Activated CD4-positive, CD25-positive, alpha-beta regulatory T cell (primary cell): ENCODE results near the gene TMEM132A.
"Not testable (repeated sequence)": the region's sequence is repeated elsewhere in the genome, so short reads cannot be mapped to it uniquely, and the experiment has no call there.

Experiments
- DNase-seq, 4 experiments: peaks; one replicate each; lab custom pipeline; 2025; lab: John Stamatoyannopoulos, UW

Gene TMEM132A

DNA sequence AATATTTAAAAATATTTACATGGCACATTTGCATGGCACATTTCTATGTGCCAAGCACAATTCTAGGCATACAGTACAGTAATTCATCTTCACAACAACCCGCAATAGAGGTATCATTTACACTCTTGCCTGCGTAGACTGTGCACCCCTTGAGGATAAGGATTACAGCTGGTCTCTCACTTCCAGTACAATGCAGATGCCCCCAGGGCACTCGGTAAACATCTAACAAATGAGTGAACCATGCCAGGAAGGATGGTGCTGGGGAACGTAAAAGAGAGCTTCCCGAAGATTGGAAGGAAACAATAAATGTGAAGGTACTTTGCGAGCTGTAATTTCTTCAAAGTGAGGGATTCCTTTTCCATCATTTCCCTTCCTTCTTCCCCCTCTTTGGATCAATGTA, 19.2 kb upstream of the TMEM132A start:
- no peak for DNase-seq

GRCh38 chr11:60905551-60906113, 18.6 kb upstream of the TMEM132A start:
- DNase-seq, result no peak

GRCh38 chr11:60906132-60906972, 17.9 kb upstream of the TMEM132A start, which contains the start of gene PRPF19:
TSS of gene PRPF19 (minus strand) at chr11:60906585. CDS start at chr11:60906382, 203 bp downstream.
- DNase-seq, result peak; percentile 90 to 99 (median 94)

DNA sequence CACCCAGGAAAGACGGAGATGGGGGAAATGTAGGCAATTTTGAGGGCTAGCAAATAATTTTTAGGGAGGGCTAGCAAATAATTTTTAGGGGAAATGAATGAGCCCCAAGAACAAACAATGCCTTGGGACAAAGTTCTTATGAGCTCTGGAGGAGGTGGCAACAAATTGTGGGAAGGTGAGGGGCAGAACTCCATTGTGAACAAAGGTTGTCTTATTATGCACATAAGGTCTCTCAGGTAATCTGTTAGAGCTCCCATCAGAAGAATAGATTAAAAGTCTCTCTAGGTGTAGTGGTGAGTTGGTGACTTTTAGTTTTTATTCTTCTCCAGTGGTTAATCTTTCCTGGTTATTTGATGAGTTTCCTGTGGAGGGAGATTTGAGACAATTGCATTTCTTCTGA, 15.5 kb upstream of the TMEM132A start:
- DNase-seq, result no peak

DNA sequence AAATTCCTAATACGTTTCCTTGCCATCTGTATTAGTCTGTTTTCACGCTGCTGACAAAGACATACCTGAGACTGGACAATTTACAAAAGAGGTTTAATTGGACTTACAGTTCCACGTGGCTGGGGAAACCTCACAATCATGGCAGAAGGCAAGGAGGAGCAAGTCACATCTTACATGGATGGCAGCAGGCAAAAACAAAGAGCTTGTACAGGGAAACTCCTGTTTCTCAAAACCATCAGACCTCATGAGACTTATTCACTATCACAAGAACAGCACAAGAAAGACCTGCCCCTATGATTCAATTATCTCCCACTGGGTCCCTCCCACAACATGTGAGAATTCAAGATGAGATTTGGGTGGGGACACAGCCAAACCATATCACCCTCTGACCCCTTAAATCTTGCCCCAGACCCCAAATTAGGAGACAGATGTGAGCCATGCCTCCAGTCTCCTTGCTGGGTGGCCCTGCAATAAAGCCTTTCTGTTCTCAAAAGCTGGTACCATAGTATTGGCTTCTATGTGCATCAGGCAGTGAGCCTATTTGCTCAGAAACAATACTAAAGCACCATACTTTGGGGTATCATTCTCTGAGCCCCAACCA, 14.5 kb upstream of the TMEM132A start:
- DNase-seq, result not testable (repeated sequence)

- DNase-seq, result no peak
Measured at GRCh38 chr11:60910281-60910687, 14.0 kb upstream of the TMEM132A start.

DNA sequence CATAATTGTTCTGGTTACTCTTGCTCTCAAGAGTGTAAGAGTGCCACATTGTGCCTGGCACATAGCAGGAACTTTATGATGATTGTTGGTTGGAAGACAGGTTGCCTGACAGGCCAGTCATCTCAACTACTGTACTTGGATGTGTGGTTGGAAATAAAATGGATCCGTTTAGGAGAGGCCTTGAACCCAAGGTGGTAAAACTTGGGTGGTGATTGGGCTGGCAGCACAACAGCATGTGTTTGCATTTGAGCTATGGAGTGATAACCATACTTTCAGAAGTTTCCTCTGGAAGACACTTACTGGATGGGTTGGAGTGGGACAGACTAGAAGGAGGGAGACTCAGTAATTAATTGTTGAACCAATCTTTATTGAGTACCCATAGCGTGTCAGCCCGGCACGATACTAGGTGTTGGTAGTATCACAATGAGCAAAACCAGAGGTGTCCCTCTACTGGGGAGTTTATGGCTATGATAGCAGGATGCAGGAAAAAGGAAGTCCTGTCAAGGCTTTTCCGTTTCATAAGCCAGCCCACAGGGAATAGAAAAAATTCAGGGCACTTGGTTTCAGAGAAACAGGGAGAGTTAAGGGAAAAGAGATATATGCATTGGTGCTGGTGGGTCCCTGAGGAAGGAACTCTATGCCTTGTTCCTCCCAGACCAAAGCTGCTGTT, 13.4 kb upstream of the TMEM132A start:
- no peak for DNase-seq

DNA sequence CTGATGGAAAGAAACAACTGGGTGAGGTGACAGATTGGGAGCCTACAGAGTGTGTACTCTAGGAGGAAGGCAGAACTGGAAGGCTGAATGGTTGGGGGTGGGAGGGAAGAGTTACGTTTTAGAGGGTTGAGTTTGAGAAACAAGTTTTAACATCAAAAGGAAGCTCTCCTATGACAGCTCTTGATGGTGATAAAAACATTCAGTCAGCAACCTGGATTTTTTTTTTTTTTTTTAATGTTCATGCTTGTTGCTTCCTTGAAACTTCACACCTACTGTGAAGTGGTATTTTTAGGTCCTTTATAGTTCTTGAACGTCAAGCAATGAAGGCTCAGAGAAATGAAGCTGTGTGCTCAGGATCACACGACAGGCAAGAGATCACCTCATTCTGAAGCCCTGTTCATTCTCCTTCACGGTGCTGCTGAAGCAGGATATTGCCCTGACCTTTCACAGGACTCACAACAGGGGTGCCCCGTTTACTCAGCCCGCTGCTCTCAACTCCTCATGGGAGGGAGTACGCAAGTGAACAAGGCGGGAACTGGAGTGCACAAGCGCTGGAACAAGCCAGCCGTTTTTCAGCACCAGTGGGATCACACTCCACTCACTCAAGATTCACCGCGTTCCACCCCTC, 11.9 kb upstream of the TMEM132A start:
- DNase-seq, result no peak

- no peak for DNase-seq
Measured at GRCh38 chr11:60912851-60913528, 11.3 kb upstream of the TMEM132A start.

DNA sequence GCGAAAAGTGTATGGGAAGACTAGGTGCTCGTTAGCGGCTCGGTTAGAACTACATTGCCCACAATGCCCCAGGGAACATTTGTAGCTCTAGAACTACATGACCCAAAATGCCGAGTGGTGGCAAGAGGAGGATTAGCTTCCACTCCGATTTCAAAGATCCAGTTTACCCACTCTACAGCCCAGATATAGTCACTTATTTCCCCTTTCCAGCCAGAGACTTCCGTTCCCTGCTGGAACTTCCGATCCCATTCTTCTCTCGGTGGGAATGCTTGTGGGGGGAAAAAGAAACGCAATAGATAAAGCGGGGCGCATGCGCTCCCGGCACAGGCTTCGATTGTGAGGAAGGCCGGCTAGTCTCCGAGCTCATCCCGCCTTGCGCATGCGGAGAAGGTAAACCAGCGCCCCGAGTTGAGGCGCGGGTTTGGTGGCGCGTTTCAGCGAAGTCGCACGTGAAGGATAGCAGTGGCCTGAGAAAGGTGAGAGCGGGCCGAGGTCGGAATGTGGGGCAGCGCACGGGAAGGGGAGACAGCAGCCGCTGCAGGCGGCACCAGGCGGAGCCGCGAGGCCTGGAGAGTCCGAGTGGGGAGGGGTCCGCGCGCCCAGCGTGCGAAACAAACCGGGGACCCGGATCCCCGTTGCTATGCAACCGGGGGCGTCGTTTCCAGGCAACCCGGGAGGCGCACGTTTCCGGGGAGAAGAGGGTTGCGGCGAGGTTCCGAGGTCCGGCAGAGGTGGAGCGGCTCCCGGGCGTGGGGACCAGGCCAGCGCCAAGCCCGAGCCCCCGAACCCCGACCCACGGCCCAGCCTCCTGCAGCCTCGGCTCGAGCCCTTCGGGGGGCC, 10.2 kb upstream of the TMEM132A start, which contains the start of gene TMEM109:
TMEM109 (plus strand) TSS at position 366 of the 840 bp plus-strand sequence. CDS start 5,536 bp downstream, outside the sequence.
- peak; percentile 58 to 82 (median 72) for DNase-seq

DNA sequence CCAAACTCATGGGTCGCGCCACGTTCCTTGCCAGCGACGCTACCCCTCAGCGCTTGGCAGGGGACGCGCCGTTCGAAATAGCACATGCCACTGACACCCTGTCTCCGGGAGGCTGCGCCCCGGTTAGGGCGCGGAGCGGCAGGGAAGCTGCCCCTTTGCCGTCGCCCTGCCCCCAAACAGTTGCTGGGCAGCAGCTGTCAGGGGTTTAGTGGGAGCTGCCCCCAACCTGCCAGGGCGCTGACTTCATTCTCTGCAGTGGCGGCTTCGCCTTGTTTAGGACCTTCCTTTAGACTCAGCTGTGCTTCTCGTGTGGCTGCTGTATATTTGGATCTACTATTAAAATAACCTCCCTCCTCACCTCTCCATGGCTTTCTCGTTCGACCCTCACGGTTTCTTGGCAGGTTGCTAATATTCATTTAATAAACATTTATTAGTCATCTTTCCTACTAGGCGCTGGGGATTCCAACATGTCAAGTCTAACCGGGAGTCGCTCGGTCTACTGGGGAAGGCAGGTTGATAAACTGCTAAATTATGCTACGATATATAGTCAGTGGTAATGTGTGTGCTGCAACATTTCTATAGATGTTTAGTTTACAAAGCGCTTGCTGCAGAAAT, 9.5 kb upstream of the TMEM132A start:
- DNase-seq, result peak in 1 of 4 experiments; percentile 39

GRCh38 chr11:60915248-60915914, 8.9 kb upstream of the TMEM132A start:
- DNase-seq, result peak in 3 of 4 experiments; percentile 47 to 52 (median 50)

- no peak for DNase-seq
Measured at GRCh38 chr11:60916669-60917206, 7.5 kb upstream of the TMEM132A start.

DNA sequence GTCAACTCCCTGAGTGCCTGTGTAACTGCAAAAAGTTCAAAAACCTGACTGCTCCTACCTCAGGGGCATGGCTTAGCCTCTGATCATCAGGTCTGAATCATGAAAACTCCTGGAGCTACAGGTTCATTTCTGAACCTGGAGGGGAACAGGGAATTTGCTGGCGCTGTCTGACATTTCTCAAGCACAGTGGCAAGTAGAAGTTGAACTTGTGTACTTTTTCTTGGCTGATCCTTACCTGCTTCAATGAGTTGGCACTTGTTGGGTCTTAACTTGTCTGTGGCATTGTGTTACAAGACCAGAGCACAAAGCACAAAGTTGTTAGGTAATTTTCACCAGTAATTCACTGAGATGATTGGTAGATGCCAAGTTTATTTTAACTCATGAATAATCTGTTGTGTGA, 7.0 kb upstream of the TMEM132A start:
- no peak for DNase-seq

DNA sequence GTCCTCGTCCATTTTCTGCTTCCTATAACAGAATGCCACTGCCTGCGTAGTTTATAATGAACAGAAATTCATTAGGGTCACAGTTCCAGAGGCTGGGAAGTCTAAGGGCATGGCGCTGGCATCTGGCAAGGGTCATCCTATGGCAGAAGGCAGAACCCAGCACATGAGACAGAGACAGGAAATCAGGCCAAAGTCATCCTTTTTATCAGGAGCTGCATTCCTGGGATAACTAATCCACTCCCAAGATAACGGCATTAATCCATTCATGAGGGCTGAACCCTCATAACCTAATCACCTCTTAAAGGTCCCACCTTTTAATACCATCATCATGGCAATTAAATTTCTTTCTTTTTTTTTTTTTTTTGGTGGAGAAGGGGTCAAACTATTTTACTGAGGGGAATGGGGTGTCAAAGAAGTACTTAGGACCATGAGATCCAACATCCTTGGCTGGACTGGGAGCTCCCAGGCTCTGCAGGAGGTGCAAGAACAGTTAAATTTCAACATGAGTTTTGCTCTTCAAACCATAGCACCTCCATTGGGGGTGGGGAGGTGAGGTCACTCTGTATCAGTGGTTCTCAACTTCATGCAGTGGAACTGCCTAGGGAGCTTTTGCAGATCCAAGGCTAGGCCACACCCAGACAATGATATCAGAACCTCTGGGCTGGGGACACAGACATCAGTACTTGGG, 5.9 kb upstream of the TMEM132A start:
- DNase-seq, result no peak

GRCh38 chr11:60918939-60919265, 5.4 kb upstream of the TMEM132A start:
- DNase-seq, result no peak

- DNase-seq, result no peak
Measured at GRCh38 chr11:60919320-60919719, 4.9 kb upstream of the TMEM132A start.

DNA sequence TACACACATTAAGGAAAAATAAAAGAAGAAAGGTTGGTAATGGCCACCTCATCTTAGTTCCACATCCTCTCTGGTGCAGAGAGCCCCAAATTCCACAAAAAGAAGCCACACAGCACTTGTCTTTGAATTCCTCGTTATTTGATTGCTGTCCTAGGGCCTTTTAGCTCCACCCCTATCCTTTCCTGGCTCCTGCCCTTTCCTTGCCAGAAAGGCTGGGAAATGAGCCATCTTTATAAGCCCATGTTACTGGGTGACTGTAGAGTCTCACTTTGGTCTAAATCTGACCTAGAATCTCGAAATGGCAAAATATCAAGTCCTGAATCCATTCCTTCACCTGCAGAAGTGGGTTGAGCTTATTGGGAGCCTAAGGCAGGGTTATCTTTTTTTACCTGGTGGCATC, 4.3 kb upstream of the TMEM132A start:
- no peak for DNase-seq

DNA sequence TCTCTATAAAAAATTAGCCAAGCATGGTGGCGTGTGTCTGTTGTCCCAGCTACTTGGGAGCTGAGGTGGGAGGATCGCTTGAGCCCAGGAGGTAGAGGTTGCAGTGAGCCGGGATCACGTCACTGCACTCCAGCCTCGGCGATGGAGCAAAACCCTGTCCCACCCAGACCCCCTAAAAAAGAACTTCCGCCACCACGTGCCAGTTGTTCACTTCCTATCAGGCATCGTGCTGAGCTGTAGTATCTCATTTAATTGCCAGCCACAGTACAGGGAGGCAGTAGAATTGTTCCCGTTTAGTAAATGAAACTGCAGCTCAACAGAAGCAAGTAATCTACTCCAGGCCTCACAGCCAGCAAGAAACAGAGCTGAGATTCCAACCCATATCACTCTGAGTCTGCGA, 3.0 kb upstream of the TMEM132A start:
- DNase-seq, result no peak
